Measurements from ENCODE around the gene CD22. TPM values are rescaled to one million over a fixed set of nuclear protein-coding genes. Genes with fewer than 3 reads are reported as not detected.

CD22 gene
- total RNA-seq, result not detected

GRCh38 chr19:35328851-35329285, at the start of gene CD22:
CD22 (plus strand) TSS chr19:35329187; CDS start chr19:35332041, 2,854 bp downstream.
- Histone ChIP-seq H3K36me3 (no peaks in the 10 kb centered on the region), H3K4me3 (no peak within 1 kb of the TSS), H3K9me3 (no peaks in the 10 kb centered on the region), H3K27me3 (peaks cover 21% of the 10 kb centered on the region), H3K4me1 (no peaks in the 10 kb centered on the region), H3K27ac (no peak within 1 kb of the TSS)
- WGBS, result 79% methylated on average over 12 of the region's 12 CpGs
- DNase-seq (ENCODE audit: low spot score in 2 of 2), result no peak
- TF ChIP-seq POLR2A (IDR thresholded peaks at IDR 0.05) (no peak), EP300 (IDR thresholded peaks at IDR 0.05) (no peak)
- TF ChIP-seq, protein P1, sequence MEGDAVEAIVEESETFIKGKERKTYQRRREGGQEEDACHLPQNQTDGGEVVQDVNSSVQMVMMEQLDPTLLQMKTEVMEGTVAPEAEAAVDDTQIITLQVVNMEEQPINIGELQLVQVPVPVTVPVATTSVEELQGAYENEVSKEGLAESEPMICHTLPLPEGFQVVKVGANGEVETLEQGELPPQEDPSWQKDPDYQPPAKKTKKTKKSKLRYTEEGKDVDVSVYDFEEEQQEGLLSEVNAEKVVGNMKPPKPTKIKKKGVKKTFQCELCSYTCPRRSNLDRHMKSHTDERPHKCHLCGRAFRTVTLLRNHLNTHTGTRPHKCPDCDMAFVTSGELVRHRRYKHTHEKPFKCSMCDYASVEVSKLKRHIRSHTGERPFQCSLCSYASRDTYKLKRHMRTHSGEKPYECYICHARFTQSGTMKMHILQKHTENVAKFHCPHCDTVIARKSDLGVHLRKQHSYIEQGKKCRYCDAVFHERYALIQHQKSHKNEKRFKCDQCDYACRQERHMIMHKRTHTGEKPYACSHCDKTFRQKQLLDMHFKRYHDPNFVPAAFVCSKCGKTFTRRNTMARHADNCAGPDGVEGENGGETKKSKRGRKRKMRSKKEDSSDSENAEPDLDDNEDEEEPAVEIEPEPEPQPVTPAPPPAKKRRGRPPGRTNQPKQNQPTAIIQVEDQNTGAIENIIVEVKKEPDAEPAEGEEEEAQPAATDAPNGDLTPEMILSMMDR (IDR thresholded peaks at IDR 0.05), result no peak

- peaks cover 21% of the 10 kb centered on the region for H3K4me1 ChIP-seq
- WGBS, result 85% methylated on average over 10 of the region's 11 CpGs
- no peak overlapping the region for H3K27ac ChIP-seq
- H3K4me3 ChIP-seq, result no peak overlapping the region
- peaks cover 5% of the 10 kb centered on the region for H3K27me3 ChIP-seq
- TF ChIP-seq POLR2AphosphoS5 (IDR thresholded peaks at IDR 0.05) (no peak), POLR2A (IDR thresholded peaks at IDR 0.05) (no peak), EP300 (IDR thresholded peaks at IDR 0.05) (no peak)
- TF ChIP-seq, protein P1 (IDR thresholded peaks at IDR 0.05), result no peak
- H3K9me3 ChIP-seq, result no peaks in the 10 kb centered on the region
- no peak for DNase-seq (ENCODE audit: low spot score in 2 of 2)
- H3K36me3 ChIP-seq, result peaks cover 51% of the 10 kb centered on the region
Measured at GRCh38 chr19:35279374-35279773, 49.6 kb upstream of the CD22 start.

GRCh38 chr19:35279985-35280821, 48.8 kb upstream of the CD22 start:
- no peak for DNase-seq (ENCODE audit: low spot score in 2 of 2)
- Histone ChIP-seq H3K36me3 (peaks cover 48% of the 10 kb centered on the region), H3K27ac (no peak overlapping the region)

DNA sequence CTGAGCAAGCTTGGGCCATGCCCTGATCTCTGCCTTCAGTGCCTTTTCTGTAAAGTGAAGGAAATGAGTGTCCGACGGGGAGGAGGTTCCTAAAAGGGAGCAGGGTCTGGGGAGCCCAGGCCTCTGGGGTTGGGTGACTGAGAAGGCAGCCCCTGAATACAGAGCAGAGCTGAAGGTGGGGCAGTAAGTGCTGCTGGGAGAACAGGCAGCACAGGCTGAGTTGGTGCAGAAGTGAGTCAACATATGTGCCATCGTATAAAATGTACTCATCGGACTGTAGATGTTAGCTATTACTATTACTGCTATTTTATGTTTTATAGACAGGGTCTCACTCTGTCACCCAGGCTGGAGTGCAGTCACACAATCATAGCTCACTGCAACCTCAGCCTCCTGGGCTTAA, 47.7 kb upstream of the CD22 start:
- Histone ChIP-seq H3K27me3 (peaks cover 5% of the 10 kb centered on the region), H3K36me3 (peaks cover 37% of the 10 kb centered on the region), H3K9me3 (no peaks in the 10 kb centered on the region), H3K4me1 (peaks cover 21% of the 10 kb centered on the region), H3K4me3 (no peak overlapping the region), H3K27ac (no peak overlapping the region)
- TF ChIP-seq EP300 (IDR thresholded peaks at IDR 0.05) (no peak), POLR2AphosphoS5 (IDR thresholded peaks at IDR 0.05) (no peak), POLR2A (IDR thresholded peaks at IDR 0.05) (no peak)
- TF ChIP-seq, protein P1 (IDR thresholded peaks at IDR 0.05), result no peak
- no peak for DNase-seq (ENCODE audit: low spot score in 2 of 2)
- 30% methylated on average over 4 of the region's 4 CpGs for WGBS

More at GRCh38 chr19:35279985-35280821, 48.8 kb upstream of the CD22 start:
- Histone ChIP-seq H3K27me3 (peaks cover 5% of the 10 kb centered on the region), H3K4me3 (no peak overlapping the region), H3K4me1 (peaks cover 21% of the 10 kb centered on the region), H3K9me3 (no peaks in the 10 kb centered on the region)
- no peak for TF ChIP-seq POLR2AphosphoS5 (IDR thresholded peaks at IDR 0.05)
- TF ChIP-seq, protein P1 (IDR thresholded peaks at IDR 0.05), result no peak
- no peak for TF ChIP-seq POLR2A (IDR thresholded peaks at IDR 0.05)
- no peak for TF ChIP-seq EP300 (IDR thresholded peaks at IDR 0.05)
- WGBS, result 68% methylated on average over 7 of the region's 12 CpGs

All from suprapubic skin (tissue), 4 donors.